SK-N-SH (cell line): Measurements from ENCODE around the gene CHD5.

Experiments
- NRF1 ChIP-seq: IDR thresholded peaks from 2 replicates; pipeline ENCODE4 v1.6.1; 2012; ENCODE audit warnings: low read depth, mild to moderate bottlenecking, low read length
- TEAD4 ChIP-seq: IDR thresholded peaks from 2 replicates; pipeline ENCODE4 v1.4.0; 2012; ENCODE audit warnings: mild to moderate bottlenecking, borderline replicate concordance; ENCODE audit not compliant: insufficient read depth

- TF ChIP-seq NRF1 (no peak), TEAD4 (no peak)
These were observed 11.8 kb upstream of the CHD5 start for GRCh38 chr1:6191968-6192367.
